ENCODE results near the gene CHMP2A. TPM values are rescaled to one million over a fixed set of nuclear protein-coding genes. Genes with fewer than 3 reads are reported as not detected.
"Not testable (repeated sequence)": the region's sequence is repeated elsewhere in the genome, so short reads cannot be mapped to it uniquely, and the experiment has no call there.

CHMP2A gene
- total RNA-seq, 1 donor from 2014 or later: 132 TPM

DNA sequence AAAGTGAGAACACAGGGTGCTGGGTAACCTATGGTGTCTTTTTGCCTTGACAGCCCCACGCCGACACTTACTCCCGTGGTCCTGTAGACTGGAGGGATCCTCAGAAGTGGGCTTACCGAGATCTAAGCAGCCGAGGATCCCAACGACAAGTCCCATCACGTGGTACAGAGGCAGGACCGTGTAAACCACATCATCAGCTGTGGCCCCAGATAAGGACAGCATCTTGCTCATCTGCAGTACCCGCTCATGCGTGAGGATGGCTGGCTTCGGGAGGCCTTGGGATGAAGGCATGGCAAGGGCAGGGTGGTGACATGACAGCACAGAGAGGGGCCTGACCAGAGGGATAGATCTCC is 45.2 kb downstream of the CHMP2A start:
- no peak overlapping the region for H3K4me3 Mint-ChIP-seq (ENCODE audit: unreplicated experiment)
- H3K36me3 Mint-ChIP-seq (ENCODE audit: unreplicated experiment): no peaks in the 10 kb centered on the region

DNA sequence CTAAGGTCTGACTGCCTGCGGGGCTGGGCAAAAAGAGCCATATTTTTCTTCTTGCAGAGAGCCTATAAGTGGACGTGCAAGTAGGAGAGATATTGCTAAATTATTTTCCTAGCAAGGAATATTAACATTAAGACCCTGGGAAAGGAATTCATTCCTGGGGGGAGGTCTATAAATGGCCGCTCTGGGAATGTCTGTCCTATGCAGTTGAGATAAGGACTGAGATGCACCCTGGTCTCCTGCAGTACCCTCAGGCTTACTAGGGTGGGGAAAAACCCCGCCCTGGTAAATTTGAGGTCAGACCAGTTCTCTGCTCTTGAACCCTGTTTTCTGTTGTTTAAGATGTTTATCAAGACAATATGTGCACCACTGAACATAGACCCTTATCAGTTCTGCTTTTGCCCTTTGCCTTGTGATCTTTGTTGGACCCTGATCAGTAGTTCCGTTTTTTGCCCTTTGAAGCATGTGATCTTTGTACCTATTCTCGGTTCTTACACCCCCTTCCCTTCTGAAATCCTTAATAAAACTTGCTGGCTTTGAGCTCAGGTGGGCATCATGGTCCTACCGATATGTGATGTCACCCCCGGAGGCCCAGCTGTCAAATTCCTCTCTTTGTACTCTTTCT is 47.2 kb downstream of the CHMP2A start:
- DNase-seq (ENCODE audit: extremely low spot score, unreplicated experiment); H3K4me3 Mint-ChIP-seq (ENCODE audit: unreplicated experiment); H3K27me3 Mint-ChIP-seq (ENCODE audit: unreplicated experiment); H3K36me3 Mint-ChIP-seq (ENCODE audit: unreplicated experiment); H3K4me1 Mint-ChIP-seq (ENCODE audit: unreplicated experiment); H3K9me3 Mint-ChIP-seq (ENCODE audit: unreplicated experiment); H3K27ac Mint-ChIP-seq (ENCODE audit: unreplicated experiment): not testable (repeated sequence)

More for the DNA sequence above, 45.2 kb downstream of the CHMP2A start:
- Mint-ChIP-seq H3K9me3 (ENCODE audit: unreplicated experiment) (peaks cover 4% of the 10 kb centered on the region), H3K27ac (ENCODE audit: unreplicated experiment) (no peak overlapping the region), H3K4me1 (ENCODE audit: unreplicated experiment) (peaks cover 2% of the 10 kb centered on the region), H3K27me3 (ENCODE audit: unreplicated experiment) (no peaks in the 10 kb centered on the region)
- TF ChIP-seq, protein P1, sequence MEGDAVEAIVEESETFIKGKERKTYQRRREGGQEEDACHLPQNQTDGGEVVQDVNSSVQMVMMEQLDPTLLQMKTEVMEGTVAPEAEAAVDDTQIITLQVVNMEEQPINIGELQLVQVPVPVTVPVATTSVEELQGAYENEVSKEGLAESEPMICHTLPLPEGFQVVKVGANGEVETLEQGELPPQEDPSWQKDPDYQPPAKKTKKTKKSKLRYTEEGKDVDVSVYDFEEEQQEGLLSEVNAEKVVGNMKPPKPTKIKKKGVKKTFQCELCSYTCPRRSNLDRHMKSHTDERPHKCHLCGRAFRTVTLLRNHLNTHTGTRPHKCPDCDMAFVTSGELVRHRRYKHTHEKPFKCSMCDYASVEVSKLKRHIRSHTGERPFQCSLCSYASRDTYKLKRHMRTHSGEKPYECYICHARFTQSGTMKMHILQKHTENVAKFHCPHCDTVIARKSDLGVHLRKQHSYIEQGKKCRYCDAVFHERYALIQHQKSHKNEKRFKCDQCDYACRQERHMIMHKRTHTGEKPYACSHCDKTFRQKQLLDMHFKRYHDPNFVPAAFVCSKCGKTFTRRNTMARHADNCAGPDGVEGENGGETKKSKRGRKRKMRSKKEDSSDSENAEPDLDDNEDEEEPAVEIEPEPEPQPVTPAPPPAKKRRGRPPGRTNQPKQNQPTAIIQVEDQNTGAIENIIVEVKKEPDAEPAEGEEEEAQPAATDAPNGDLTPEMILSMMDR (IDR thresholded peaks at IDR 0.05): no peak
- DNase-seq (ENCODE audit: extremely low spot score, unreplicated experiment): no peak

Small RNAs within 50 kb of the gene (microRNA-seq; reads per million reads assigned to microRNA genes)
- not detected for gene MIR6807 (ENCODE audit: unreplicated experiment)

Other genes starting within 250 kb of the CHMP2A start
- 28.7 and 36.2 TPM in 2 replicates for gene ERVK3-1, start 249.7 kb downstream of the CHMP2A start, total RNA-seq
- 3.7 and 4.1 TPM in 2 replicates for gene ZSCAN22, start 228.1 kb downstream of the CHMP2A start, total RNA-seq
- 39.8 and 40.0 TPM in 2 replicates for gene A1BG, start 201.6 kb downstream of the CHMP2A start, total RNA-seq
- 1.4 and 2.7 TPM in 2 replicates for gene ZNF497, start 192.4 kb downstream of the CHMP2A start, total RNA-seq
- gene ZNF837, start 174.1 kb downstream of the CHMP2A start, total RNA-seq: 2.5 and 3.0 TPM in 2 replicates
- 933 and 942 TPM in 2 replicates for gene RPS5, start 167.8 kb downstream of the CHMP2A start, total RNA-seq
- gene RNF225, start 159.4 kb downstream of the CHMP2A start, total RNA-seq: not detected in 2 replicates
- gene ZNF584, start 146.5 kb downstream of the CHMP2A start, total RNA-seq: 11.8 and 12.1 TPM in 2 replicates
- 0.71 and 1.2 TPM in 2 replicates for gene ZNF132, start 115.0 kb downstream of the CHMP2A start, total RNA-seq
- gene ZNF324B, start 103.5 kb downstream of the CHMP2A start, total RNA-seq: 7.4 and 8.2 TPM in 2 replicates
- 12.9 and 14.8 TPM in 2 replicates for gene ZNF324, start 88.0 kb downstream of the CHMP2A start, total RNA-seq
- gene ZNF446, start 78.8 kb downstream of the CHMP2A start, total RNA-seq: 15.5 and 15.9 TPM in 2 replicates
- 7.5 and 8.8 TPM in 2 replicates for gene SLC27A5, start 43.1 kb downstream of the CHMP2A start, total RNA-seq
- 16.7 and 17.2 TPM in 2 replicates for gene ZBTB45, start 35.3 kb downstream of the CHMP2A start, total RNA-seq
- gene TRIM28, start 11.0 kb downstream of the CHMP2A start, total RNA-seq: 333 and 354 TPM in 2 replicates
- gene UBE2M, start 3.5 kb upstream of the CHMP2A start, total RNA-seq: 76.2 and 78.3 TPM in 2 replicates
- gene MZF1, start 18.2 kb upstream of the CHMP2A start, total RNA-seq: 25.3 and 30.9 TPM in 2 replicates

Measured in osteocyte (in vitro differentiated cells).